Measurements from ENCODE around the gene SGSM2. TPM values are rescaled to one million over a fixed set of nuclear protein-coding genes. Genes with fewer than 3 reads are reported as not detected.

Gene SGSM2
- total RNA-seq, 1 donor from 2014 or later, result 69.9 TPM

DNA sequence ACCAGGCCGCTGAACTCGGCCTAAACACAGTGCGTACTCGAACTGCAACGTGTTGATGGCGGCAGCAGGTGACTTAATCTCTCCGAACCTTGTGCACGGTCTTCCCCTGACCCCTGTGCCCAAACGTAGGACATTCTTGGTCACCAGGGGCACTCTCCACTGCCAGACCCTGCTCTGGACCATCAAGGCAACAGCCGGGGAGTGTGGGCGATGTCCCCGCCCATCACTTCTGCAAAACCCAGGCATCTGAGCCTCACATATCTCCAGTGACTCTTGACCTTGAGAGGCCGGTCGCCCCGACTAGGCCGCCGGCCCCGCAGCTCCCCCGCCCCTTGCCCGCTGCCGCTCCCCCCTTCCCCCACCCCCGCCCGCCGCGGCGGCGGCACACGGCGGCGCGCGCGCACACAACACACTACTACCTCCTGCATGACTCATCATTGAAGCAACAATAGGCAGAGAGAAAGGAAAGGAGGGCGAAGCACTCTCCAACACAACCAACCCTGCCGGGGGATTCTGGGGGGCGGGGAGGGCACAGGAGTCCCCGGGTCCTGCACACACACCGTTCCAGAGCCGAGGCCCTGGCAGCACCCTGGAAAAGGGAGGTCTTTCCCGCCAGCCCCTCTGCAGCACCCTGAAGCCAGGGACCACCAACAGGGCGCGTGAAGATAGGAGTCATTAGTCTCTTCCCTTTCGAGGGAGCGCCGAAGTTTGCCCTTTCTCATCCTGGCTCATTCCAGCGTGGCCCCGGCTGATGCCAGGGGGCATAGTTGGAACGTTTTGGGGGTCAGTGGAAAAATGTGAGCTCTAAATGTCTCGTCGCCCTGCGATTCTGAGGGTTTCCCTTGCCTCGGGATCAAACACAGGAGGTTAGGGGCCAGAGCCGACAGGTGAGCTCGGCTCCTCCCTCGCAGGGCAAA lies 61.6 kb downstream of the SGSM2 start:
- peak; percentile 80 for DNase-seq (ENCODE audit: low read depth)

GRCh38 chr17:2399572-2400473 lies 62.5 kb downstream of the SGSM2 start:
- DNase-seq (ENCODE audit: low read depth), result peak; percentile 94

DNA sequence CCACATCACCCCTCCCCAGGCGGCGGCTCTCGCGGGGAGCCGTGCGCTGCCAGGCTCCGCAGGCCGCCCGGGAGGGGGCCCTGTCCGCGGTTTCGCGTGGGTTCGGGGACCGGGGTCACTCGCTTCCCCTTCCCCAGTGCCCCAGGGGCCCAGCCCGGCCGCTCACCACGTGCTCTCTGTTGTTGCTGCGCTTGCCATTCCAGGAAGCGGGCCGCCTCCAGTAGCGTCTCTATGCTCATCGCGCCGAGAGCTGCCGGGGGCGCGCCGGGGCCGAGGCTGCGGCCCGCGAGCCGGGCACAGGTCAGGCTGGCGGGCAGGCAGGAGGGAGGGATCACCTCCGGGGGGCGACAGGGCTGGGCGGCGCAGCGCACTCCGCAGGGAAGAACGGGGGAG lies 63.2 kb downstream of the SGSM2 start:
- DNase-seq (ENCODE audit: low read depth), result peak; percentile 52

- peak; percentile 94 for DNase-seq (ENCODE audit: low read depth)
Measured at GRCh38 chr17:2400877-2401425, 63.6 kb downstream of the SGSM2 start, which contains the start of gene MNT. MNT (minus strand) TSS chr17:2401060; CDS start chr17:2400712, 348 bp downstream.

DNA sequence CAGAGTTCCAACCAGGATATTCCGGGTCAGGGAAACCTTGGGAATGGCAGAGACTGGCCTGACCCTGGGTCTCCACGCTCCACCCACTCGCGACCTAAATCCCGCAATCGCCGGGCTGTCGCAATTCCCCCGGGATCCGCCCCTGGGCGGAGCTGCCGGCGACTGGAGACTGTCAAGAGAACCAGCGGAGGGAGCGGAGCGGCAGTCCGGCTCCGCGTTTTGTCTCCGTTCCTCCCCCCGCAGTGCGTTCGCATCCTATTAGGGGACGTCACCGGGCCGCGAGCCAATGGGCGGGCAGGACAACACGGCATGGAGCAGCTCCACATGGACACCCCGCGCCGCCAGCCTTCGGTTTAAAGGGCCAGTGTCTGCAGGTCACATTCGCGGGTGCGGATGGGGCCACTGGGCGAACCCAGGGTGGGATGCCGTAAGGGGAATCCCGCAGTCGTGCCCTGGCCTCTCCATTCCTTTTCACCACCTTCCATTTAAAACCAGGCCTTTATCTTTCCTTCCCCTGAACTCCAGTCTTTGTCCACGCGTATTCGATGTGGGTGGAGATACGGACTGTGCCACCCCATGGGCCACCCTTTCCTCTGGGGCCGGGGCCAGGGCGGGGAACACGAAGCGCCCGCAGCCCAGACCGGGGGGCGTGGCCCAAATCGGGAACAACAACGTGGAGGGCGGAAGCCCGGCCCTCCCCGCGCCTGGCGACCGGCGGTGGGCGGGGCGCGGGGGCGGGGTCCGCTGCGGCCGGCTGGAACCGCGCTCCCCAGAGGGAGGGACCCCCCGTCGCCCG lies 64.3 kb downstream of the SGSM2 start:
- peak; percentile 100 for DNase-seq (ENCODE audit: low read depth)

GRCh38 chr17:2402544-2402943 lies 65.2 kb downstream of the SGSM2 start:
- DNase-seq (ENCODE audit: low read depth), result no peak

DNA sequence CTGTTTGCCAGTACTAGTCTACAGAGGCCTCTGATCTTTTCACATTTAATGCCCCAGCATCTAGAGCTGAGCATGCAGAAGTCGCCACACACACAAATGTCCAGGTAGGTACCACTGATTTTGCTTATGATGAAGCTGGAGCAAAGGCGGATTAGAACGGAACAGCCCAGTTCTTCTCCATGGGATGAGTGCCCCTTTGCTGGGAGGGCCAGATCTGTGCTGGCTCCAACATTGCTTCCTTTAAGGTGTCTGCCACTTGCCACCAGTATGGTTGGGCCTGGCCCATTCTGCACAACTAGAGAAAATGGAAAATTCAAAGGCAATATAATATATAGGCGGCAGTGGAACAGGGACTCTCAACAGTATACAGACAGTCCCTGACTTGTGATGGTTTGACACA lies 65.7 kb downstream of the SGSM2 start:
- DNase-seq (ENCODE audit: low read depth), result no peak

- peak; percentile 69 for DNase-seq (ENCODE audit: low read depth)
Measured at GRCh38 chr17:2405247-2405926, 68.1 kb downstream of the SGSM2 start.

- no peak for DNase-seq (ENCODE audit: low read depth)
Measured at GRCh38 chr17:2406271-2406902, 69.1 kb downstream of the SGSM2 start.

DNA sequence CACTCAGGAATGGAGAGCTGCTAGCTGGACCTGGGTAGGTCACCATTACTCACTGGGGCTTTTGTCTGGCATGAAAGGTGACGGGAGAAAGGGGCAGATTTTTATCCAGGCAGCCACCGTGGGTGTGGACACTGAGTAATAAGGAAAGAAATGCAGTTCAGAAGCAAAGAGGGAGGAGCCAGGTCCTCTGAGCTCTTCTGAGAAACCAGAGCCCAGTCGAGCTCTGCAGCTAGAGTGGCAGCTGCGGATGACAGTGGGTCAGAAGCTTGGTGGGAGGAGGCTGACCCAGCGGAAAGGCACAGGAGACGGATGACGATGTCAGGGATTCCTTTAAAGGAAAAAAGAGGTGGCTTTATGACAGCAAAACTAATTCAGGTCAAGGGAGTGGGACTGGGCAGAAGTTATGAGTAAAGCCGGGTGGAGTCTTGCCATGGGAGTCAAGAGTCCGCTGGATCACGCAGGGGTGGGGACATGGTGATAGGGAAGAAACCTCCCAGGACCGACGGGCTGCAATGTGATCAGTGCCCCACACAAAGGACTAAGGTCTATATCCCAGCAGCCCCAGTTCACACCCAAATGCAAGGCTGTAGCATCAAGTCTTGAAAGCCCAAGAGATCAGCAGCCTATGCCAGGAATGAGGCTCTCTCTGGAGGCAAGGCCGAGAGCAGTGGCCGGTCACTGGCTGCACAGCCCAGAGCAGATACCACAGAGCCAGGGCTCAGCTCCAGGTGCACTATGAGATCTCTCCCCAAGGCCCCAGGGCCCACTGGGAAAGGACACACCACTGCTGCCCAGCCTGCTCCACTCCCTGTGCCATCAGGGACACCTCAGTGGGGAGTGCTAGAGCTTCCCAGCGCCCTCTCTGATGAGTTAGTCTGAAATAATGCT lies 69.8 kb downstream of the SGSM2 start:
- DNase-seq (ENCODE audit: low read depth), result peak; percentile 96

DNA sequence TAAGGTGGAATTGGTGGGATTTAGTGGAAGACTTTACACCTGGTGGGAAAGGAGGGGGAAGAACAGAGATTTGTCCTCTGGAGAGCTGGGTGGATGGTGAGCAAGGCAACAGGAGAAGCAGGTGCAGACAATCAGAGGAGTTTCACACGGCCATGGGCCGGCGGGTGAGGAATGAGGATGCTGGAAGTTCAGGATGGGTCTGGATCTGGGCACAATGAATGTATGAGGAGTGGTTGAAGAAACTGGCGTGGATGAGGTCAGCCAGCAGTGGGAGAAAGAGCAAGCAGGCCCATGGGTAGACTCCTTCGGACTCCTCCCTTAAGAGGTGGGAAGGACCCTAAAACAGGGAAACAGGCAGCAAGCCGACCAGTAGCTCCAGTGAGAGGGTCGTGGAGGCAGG lies 73.7 kb downstream of the SGSM2 start:
- DNase-seq (ENCODE audit: low read depth), result no peak

DNA sequence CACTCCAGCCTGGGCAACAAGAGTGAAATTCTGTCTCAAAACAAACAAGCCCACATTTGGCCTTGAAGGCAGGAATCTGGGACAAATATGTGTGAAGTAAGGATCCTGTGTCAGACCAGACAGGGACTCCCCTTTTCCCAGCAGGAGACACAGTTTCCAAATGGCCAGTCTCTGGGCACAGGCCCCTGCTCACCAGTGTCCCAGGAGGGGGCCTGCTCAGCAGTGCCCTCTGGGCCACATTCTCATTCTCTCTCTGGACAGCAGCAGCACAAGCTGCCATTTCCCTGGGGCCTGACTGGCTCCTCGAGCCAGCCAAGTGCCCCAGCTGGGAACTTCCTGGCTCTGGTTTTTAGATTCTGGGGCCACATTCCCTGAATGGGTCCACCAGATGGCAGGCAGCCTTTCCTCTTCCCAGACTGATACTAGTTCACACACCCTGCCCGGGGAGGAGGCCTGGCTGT lies 75.3 kb downstream of the SGSM2 start:
- DNase-seq (ENCODE audit: low read depth), result peak; percentile 86

DNA sequence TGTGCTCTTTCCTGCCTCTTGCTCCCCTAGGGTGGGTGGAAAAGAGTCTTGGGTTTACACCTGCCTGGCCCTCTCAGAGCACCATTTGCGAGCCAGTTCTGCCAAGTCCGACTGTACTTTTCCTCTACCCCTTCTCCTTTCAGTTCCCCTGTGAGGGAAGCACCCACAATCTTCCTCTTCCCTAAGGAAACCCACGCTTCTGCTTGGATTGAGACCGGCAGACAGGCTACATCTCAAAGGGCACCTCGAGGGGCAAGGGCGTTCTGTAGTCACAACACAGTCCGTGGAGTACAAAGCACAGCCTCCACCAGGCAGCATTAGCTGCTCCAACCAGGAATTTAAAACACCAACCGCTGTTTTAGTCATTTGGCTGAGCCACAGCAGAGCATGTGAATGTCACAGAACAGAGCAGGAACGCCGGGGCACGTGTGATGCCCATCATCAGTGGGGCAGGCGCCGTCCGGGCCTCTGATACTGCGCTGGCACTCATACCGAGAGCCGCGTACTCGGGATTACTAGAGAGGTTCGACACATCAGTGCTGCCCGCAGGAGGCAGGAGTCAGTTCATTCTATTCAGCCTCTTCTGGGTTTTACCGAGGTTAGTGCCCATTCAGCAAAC lies 77.3 kb downstream of the SGSM2 start:
- DNase-seq (ENCODE audit: low read depth), result no peak

DNA sequence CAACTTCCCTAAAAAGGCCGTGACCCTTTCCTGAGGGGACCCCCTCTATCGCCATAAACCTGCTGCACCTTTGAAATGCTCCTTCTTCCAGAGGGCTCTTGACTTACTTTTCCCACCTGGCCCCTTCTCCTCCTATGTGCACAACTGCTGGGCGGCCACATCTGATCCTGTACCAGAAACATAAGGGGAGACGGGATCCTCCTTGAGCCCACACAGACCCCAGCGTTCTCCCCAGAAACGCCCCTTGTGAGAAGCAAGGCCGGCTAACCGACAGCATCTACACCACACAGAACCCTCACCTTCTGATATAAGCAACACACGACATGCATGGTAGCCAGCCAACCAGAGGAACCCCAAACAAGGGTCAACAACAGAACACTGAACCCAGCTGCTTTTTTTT lies 77.8 kb downstream of the SGSM2 start:
- DNase-seq (ENCODE audit: low read depth), result no peak

GRCh38 chr17:2416010-2416734 lies 78.9 kb downstream of the SGSM2 start:
- DNase-seq (ENCODE audit: low read depth), result peak; percentile 90

GRCh38 chr17:2418572-2418971 lies 81.3 kb downstream of the SGSM2 start:
- no peak for DNase-seq (ENCODE audit: low read depth)

- DNase-seq (ENCODE audit: low read depth), result peak; percentile 5
Measured at GRCh38 chr17:2419486-2419885, 82.2 kb downstream of the SGSM2 start.
